Choroid plexus epithelial cell (primary cell): ENCODE data around the gene STEEP1.

Experiments used
- DNase-seq: peaks from one replicate; pipeline ENCODE4 v3.0.0-alpha.2; 2010; ENCODE audit warnings: low read depth
- H3K4me3 ChIP-seq: 2 replicates; pipeline ENCODE4 v1.5.1; 2011; ENCODE audit warnings: low read depth, mild to moderate bottlenecking, control low read depth, low read length, moderate library complexity
- CTCF ChIP-seq: conservative IDR thresholded peaks from 2 replicates; pipeline ENCODE4 v1.5.1; 2011; ENCODE audit warnings: low read depth, mild to moderate bottlenecking, control low read depth, inconsistent platforms, low read length, moderate library complexity

The STEEP1 gene

DNA sequence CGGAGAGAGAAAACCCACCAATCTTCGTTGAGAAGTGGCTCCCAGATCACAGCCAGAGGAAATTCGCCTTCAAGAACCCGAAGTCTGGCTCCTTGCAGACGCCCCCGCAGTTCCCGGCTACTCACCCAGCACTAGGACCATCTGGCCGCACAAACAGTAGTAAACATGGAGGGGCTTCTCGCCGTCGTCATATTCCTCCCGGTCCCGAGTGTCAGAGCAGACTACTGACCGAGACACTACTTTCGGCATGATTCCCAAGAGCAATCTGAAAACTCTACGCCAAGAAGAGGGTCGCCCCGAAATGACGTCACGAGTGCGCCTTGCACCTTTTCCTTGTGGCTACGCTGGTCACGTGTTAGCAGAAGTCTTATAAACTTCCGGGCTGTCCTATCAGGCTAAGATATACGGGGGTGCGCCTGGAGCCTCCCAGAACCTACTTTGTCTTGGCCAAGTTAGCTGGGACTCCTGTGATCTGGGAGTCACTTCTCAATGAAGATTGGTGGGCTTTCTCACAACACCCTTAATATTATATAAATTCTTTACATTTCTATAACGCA, at the start of gene STEEP1:
Gene STEEP1 (minus strand): TSS at position 303 of the 557 bp plus-strand sequence. CDS start 54 bp downstream, at position 249.
- TF ChIP-seq CTCF, result no peak
- peak; percentile 93 for DNase-seq
- peak within 1 kb of the TSS; percentile 69 for H3K4me3 ChIP-seq

- DNase-seq, result no peak
- no peak overlapping the region for H3K4me3 ChIP-seq
- no peak for TF ChIP-seq CTCF
Observed at GRCh38 chrX:119614776-119615175, 49.6 kb upstream of the STEEP1 start.

DNA sequence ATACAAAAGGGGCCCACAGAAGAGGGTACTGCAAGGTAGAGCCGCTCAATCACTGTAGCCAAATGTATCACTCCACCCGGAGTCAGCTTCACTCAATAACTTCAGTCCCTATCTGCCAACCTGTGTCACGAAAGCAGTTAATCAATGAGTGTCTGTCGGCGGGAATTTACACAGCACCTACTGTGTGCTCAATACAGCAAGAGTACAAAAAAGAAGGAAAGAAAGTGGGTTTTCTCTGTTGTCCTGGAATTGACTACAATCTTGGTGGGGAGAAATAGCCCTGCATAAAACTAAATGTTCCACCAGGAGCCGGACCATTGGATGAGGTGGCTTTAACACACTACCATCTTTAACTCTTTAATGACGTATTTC, 41.8 kb upstream of the STEEP1 start:
- DNase-seq, result no peak
- TF ChIP-seq CTCF, result no peak
- H3K4me3 ChIP-seq, result peak overlapping the region; percentile 89

DNA sequence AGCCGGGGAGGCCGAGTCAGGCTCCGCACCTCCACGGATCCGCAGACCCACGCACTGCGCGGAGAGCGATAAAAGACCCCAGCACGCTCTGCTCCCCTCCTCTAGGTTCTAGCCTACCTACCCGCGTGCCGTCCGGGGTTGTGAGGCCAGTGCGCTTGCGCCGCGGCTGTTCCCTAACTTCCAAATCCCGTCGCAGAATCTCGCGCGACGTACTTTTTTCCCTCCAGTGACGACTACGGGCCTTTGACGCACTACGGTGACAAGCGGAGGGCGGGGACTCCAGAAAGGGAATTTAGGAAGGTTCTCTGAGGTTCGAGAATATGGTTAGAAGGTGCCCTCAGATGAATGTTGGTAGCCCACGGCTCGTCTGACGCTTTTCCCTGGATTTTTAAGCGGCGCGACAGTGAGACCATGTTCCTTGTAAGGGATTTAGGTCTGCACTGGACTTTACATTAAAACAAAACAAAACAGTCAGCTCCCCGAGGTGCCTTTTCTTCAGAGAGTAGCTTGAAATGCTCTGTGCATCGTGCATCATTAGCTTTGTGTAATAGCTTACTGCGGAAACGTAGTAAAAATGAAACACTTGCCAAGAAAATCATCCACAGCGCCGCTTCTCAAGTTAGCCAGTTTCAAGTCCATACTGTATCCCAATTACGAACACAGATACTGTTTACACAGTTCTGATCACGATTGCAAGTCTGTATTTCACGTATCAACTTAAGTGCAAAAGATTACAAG, 41.2 kb upstream of the STEEP1 start, which contains the start of gene NKRF:
Gene NKRF (minus strand): TSS at position 145 of the 738 bp plus-strand sequence.
- peak; percentile 93 for DNase-seq
- H3K4me3 ChIP-seq, result peak within 1 kb of the TSS; percentile 89
- no peak for TF ChIP-seq CTCF

DNA sequence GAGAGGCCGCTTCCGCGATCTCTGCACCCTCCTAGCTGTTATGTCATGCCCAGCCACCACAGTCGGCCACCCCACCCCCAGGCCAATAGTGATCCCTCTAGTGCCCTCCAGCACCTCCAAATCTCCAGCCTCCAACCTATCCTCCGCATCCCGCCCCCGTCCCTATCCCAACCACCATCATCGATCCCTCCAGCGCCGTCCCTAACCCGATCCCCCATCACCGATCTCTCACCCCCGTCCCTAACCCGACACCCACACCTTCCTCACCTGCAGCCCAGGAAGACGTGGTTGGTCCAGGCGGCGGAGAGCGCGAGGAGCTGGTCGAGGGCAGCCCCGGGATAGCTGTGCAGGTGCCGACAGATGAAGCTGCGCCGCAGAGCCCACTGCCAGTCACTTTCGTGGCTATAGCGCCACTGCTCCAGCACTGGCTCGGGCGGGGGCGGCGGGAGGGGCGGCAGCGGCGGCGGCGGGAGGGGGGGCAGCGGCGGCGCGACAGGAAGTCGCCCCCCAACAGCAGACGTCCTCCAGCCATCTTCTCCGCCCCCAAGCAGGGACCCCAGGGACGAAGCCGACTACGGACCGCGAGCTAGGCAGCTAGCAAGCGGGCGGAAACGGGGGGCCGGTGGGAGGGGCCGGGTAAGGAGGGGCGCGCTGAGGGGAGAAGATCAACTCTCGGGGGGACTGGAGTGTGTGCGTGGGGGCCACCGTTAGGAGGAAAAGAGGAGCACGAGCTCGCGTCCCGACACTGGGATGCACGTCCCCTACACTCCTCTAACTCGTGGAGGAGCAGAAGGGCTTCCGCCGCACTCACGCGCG, 40.5 kb upstream of the STEEP1 start:
- TF ChIP-seq CTCF, result no peak
- peak; percentile 2 for DNase-seq
- H3K4me3 ChIP-seq, result peak overlapping the region; percentile 89

GRCh38 chrX:119604766-119605463, 39.7 kb upstream of the STEEP1 start:
- DNase-seq, result peak; percentile 4
- TF ChIP-seq CTCF, result no peak
- peak overlapping the region; percentile 89 for H3K4me3 ChIP-seq
